Measurements from ENCODE around the gene LIPJ.
A peak's percentile ranks its signal among the peaks of the same experiment; 100 is the strongest.

LIPJ gene, protein sequence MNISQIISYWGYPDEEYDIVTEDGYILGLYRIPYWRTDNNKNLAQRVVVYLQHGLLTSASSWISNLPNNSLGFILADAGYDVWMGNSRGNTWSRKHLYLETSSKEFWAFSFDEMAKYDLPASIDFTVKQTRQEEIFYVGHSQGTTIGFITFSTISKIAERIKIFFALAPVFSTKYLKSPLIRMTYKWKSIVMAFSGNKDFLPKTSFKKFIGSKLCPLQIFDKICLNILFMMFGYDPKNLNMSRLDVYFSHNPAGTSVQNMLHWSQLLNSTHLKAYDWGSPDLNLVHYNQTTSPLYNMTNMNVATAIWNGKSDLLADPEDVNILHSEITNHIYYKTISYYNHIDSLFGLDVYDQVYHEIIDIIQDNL

GRCh38 chr10:88586462-88586861 is at the start of gene LIPJ:
TSS of gene LIPJ (plus strand) at chr10:88586762. CDS start at chr10:88590688, 3,926 bp downstream.
- DNase-seq (ENCODE audit: low read depth in 2 of 2): no peak

DNA sequence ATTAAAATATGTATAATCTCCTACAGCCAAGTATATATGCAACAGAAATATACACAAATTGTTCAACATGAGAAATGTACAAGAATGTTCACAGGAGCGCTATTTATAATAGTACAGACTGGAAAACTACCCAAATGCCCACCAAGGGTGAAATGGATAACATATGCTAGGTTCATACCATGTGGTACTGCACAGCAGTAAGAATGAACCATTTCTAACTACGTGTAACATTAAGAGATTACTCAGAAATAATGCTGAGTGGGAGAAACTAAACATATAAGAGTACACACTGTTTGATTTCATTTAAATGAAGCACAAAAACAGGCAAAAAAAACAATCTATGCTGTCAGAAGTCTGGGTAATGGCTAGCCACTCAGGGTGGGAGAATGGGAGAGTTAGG is 49.2 kb upstream of the LIPJ start:
- no peak for DNase-seq (ENCODE audit: low read depth in 2 of 2)

- peak; percentile 86 to 88 for DNase-seq (ENCODE audit: low read depth in 2 of 2)
Measured at GRCh38 chr10:88538048-88538447, 48.5 kb upstream of the LIPJ start.

- DNase-seq (ENCODE audit: low read depth in 2 of 2): no peak
Measured at GRCh38 chr10:88540351-88540750, 46.2 kb upstream of the LIPJ start.

DNA sequence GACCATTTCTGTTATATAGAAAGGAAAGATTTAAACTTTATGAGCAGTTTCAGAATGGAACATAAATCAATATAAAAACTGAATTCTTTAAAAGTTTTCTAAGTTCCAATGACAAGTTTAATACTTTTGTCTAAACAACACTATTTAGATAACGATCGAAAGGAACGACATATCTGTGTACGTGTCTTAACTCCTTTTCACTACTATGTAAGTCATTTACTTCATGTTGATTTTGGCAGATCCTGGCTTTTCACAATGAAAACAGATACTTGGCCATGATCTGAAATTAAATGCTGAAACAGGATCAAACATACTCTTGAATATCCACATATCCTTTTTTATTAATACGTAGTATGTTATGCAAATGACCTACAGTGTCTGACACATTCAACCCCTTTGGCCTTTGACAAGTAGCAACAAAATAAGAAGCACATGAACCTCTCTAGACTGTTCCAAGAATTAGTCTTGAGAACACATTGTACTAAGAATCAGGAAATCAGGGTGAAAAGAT is 45.4 kb upstream of the LIPJ start:
- no peak for DNase-seq (ENCODE audit: low read depth in 2 of 2)

DNA sequence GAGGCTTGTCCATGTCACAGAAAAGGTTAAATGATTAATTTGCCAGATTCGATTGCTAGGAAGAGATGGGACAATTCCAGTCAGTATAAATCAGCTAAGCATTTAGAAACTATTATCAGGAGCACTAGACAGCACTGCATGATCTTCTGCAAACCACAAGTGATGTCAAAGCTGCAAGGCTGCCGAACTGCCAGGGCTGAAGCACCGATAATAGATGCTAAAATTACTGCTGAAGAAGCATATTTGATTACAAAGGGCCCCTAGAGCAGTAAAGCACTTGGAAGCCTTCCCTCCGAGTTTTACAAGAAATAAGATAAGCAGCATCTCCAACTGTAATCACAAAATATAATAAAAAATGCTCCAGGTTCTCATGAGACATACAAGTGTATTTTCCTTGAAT is 44.0 kb upstream of the LIPJ start:
- DNase-seq (ENCODE audit: low read depth in 2 of 2): no peak

DNA sequence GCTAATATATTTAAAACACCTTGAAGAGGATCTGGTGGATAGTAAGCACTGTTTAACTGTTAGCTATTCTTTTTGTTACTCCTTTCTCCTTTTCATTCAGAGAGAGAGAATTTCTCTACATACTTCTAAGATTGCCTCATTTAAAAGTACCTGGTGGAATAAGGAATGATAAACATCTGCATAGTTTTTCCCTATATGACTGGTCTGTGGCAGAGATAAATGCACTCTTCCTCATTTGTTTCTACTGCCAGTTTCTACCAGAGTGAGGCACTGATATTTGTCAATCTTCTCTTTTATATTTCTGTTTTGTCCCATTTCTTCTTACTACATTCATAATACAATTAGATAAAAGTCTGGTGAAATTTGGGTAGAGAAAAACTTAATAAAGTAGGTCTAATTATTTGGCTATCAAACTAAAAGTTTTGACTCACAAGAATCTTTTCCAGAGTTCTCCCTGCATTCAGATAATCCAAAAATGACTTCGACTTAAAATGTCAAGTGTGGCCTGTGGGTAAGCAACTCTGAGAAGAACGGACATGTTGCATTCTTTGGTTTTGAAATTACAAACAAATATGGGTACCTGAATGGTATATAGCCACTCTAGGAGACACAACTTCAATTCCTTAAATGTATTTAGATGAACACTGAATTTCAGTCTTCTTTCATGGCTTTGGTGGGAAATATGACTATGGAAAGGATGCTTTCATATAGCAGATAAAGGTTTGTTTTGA is 42.3 kb upstream of the LIPJ start:
- no peak for DNase-seq (ENCODE audit: low read depth in 2 of 2)

DNA sequence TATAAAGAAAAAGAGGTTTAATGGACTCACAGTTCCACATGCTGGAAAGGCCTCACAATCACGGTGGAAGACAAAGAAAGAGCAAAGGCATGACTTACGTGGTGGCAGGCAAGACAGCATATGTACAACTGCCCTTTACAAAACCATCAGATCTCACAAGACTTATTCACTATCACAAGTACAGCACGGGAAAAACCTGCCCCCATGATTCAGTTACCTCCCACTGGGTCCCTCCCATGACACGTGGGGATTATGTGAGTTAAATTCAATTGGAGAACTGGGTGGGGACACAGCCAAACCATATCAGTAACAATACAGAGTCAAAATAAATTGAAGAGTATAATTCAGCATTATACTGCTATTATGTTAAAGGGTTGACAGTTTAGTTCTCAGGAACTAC is 41.2 kb upstream of the LIPJ start:
- DNase-seq (ENCODE audit: low read depth in 2 of 2): no peak

- no peak for DNase-seq (ENCODE audit: low read depth in 2 of 2)
Measured at GRCh38 chr10:88546497-88546896, 40.1 kb upstream of the LIPJ start.

DNA sequence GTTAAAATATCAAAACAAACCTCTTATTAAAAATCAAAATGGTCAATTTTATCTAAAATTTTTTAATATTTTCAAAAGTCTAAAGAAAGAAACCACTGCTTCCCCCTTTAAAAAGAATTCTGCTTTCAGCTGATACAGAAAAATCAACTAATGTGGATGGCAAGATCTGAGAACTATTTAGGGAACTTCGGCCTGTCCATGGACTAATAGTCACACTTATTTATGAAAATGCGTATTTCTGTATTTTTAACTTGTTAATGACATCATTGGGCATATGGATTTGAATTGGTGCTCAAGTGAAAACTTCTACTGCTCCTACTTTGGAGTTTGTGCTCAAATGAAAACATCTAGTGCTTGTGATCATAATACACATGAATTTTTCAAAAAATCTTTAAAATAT is 35.3 kb upstream of the LIPJ start:
- no peak for DNase-seq (ENCODE audit: low read depth in 2 of 2)

GRCh38 chr10:88553116-88553752 is 33.3 kb upstream of the LIPJ start:
- DNase-seq (ENCODE audit: low read depth in 2 of 2): peak; percentile 57 to 59

DNA sequence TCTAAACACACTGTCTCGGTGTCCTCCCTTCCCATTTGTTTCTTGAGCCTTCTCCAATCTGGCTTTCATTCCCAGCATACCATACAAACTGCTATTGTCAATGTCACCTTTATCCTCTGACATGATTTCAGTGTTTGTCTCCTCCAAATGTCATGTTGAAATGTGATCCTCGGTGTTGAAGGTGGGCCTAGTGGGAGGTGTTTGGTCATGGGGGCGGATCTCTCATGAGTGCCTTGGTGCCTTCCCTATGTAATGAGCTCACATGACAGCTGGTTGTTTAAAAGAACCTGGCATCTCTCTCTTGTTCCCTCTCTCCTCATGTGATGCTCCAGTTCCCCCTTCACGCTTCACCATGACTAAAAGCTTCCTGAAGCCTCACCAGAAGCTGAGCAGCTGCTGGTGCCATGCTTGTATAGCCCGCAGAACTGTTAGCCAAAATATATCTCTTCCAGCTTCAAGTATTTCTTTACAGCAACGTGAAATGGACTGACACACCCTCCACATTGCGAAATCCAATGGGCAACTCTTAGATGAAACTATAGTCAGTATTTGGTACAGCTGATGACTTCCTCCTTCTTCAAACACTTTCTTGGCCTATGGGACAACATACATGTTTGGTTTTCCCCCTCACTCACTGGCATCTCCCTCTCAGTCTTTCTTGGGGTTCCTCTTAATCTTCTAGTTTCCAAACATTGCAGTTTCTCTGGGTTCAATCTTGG is 31.2 kb upstream of the LIPJ start:
- no peak for DNase-seq (ENCODE audit: low read depth in 2 of 2)

GRCh38 chr10:88557256-88557655 is 29.3 kb upstream of the LIPJ start:
- DNase-seq (ENCODE audit: low read depth in 2 of 2): no peak

DNA sequence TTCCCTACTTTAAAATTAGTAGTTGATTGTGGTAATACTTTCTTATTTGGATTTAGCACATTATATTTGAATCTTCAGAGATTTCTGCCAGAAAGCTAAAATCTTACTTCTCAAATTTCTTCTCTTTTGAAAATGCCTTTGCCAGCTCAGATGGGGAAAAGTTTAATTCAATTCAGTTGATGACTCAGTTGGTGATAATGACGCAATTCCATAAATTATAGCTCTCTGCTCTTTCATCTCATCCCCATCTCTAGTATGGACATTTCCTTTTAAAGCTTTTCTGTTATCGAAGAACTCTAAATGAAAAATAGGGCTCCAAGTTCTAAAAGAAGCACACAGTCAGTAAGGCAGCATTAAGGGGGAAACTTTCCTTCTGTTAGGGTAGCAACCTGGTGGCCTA is 28.9 kb upstream of the LIPJ start:
- peak; percentile 66 to 70 for DNase-seq (ENCODE audit: low read depth in 2 of 2)

GRCh38 chr10:88562152-88562551 is 24.4 kb upstream of the LIPJ start:
- DNase-seq (ENCODE audit: low read depth in 2 of 2): no peak

GRCh38 chr10:88565072-88565471 is 21.5 kb upstream of the LIPJ start:
- peak; percentile 17 to 24 for DNase-seq (ENCODE audit: low read depth in 2 of 2)

DNA sequence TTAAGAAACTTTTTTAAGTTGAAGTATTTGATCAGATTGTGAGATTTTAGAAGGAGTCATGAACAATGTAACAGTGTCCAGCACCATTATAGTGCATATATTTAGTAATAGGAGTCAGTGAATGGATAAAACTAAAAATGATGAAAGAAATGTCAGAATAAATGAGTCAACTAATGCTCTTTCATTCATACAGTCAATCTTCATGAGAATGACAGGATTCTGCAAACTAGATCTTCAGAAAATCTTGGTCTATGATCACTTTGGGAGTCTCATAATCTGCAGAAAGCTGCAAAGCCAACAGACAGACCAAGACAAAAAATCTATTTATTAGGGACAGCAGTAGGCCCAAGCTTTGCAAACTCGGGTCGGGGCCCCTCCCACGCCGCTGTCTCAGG is 4.2 kb upstream of the LIPJ start:
- no peak for DNase-seq (ENCODE audit: low read depth in 2 of 2)

- DNase-seq (ENCODE audit: low read depth in 2 of 2): peak; percentile 18 to 28
Measured at GRCh38 chr10:88582806-88583583, 3.6 kb upstream of the LIPJ start, which contains the start of gene RNLS. TSS of gene RNLS (minus strand) at chr10:88583318.

- no peak for DNase-seq (ENCODE audit: low read depth in 2 of 2)
Measured at GRCh38 chr10:88583584-88583957, 3.0 kb upstream of the LIPJ start.

DNA sequence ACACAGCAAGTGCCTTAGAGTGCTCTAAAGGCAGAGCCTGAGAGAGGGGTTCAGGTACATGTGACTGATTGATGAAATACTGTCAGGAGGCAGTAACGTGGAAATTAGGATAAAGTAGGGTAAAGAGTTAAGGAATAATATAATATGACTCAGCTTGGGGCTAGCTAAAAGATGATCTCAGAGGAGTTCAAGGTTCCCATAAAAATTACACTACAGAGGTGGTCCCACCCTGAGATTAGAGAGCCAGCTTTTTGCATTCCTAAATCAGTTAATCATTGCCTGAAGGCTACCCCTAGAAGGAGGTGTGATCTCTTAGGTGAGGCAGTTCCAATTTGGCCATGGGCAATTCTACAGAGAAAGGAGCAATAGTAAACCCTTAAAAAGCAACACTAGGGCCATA is 5.8 kb downstream of the LIPJ start:
- DNase-seq (ENCODE audit: low read depth in 2 of 2): no peak

DNA sequence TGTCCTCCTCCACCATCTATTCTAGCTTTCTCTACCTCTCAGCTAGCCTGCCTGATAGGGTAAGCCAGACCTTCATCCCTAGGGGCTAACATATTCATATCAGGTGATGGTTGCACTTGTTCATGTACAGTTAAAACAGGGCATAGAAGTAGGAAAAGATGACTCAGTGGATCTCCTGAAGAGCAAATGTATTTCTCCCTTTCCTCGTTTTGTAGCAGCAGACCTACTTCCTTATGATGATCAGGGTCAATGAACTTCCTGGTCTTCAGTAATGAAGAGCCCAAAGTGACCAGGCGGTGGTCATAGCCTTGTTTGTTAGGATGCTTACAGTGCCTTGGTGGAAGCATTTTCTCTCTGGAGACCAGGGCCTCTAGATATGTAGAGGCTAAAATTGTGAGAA is 6.3 kb downstream of the LIPJ start:
- DNase-seq (ENCODE audit: low read depth in 2 of 2): no peak

Measured in fibroblast of skin of left quadriceps (primary cell).